Endothelial cell of umbilical vein (primary cell): Measurements from ENCODE around the gene FBN2. TPM values are rescaled to one million over a fixed set of nuclear protein-coding genes. Genes with fewer than 3 reads are reported as not detected.

ENCODE experiments used
- BruUV-seq: library from RNA; stranded (reverse); fragments of 400-500 nt; replicated peaks from 2 replicates; lab custom pipeline; 2021; lab: Mats Ljungman, UMichigan
- CTCF ChIA-PET: fragments of 300-600, 350-600 bp; sonication (Branson Sonifier 250); formaldehyde crosslinking; loops from one replicate; lab custom pipeline; 2021; ENCODE audit warnings: antibody characterized with exemption, inconsistent platforms; lab: Charles Lee
- POLR2A ChIA-PET: fragments of 300-600, 350-600 bp; sonication (Branson Sonifier 250); formaldehyde crosslinking; loops from one replicate; lab custom pipeline; 2021; ENCODE audit warnings: antibody characterized with exemption, inconsistent platforms; lab: Charles Lee
- DNase-seq: peaks from one replicate; pipeline ENCODE4 v3.0.0-alpha.2; 2011; ENCODE audit warnings: low read depth, low spot score
- FAIRE-seq: peaks from 2 replicates; lab custom pipeline; 2011; peaks lifted over from hg19 to GRCh38; lab: Jason Lieb, UNC
- H2AFZ ChIP-seq: 2 replicates; pipeline ENCODE4 v1.6.0; 2012; ENCODE audit warnings: low read depth, low read length, control low read depth, inconsistent platforms
- H3K27ac ChIP-seq: 2 replicates; pipeline ENCODE4 v1.5.1; 2011; ENCODE audit warnings: low read depth, mild to moderate bottlenecking, control low read depth, low read length, moderate library complexity; ENCODE audit not compliant: insufficient read depth
- H3K27me3 ChIP-seq, 2 experiments: 2 replicates each; pipeline versions ENCODE4 v1.6.0 to v1.6.1; 2011; ENCODE audit warnings: low read length in 2 of 2, mixed read lengths in 1 of 2; ENCODE audit not compliant: control insufficient read depth in 2 of 2, insufficient read depth in 2 of 2
- H3K36me3 ChIP-seq, 2 experiments: 2 replicates in 1 of 2; 3 replicates in 1 of 2; pipeline ENCODE4 v1.5.1; 2011; ENCODE audit warnings: low read length in 2 of 2, mild to moderate bottlenecking in 1 of 2, moderate library complexity in 1 of 2; ENCODE audit not compliant: control insufficient read depth in 2 of 2, insufficient read depth in 2 of 2; ENCODE audit errors: extremely low read depth in 1 of 2
- H3K4me1 ChIP-seq: 3 replicates; pipeline ENCODE4 v1.5.1; 2011; ENCODE audit warnings: mild to moderate bottlenecking, low read length; ENCODE audit not compliant: control insufficient read depth, insufficient read depth; ENCODE audit errors: extremely low read depth
- H3K4me2 ChIP-seq: 2 replicates; pipeline ENCODE4 v1.6.1; 2011; ENCODE audit warnings: low read length, control low read depth, mixed read lengths; ENCODE audit not compliant: insufficient read depth
- H3K4me3 ChIP-seq, 3 experiments: fragments of 200-600 bp in 1 of 3; sonication (generic), shearing (Covaris generic) in 1 of 3; replicated peaks in 1 of 3; 2 replicates each; pipeline ENCODE4 v1.5.1; 2011 to 2016; ENCODE audit warnings: control low read depth in 3 of 3, low read length in 3 of 3, mild to moderate bottlenecking in 2 of 3, inconsistent platforms in 1 of 3, low read depth in 1 of 3, moderate library complexity in 1 of 3; ENCODE audit not compliant: insufficient read depth in 1 of 3
- H3K79me2 ChIP-seq: 2 replicates; pipeline ENCODE4 v1.6.0; 2012; ENCODE audit warnings: low read length, inconsistent platforms; ENCODE audit not compliant: control insufficient read depth, insufficient read depth
- H3K9ac ChIP-seq: replicated peaks from 2 replicates; pipeline ENCODE3; 2011; ENCODE audit warnings: low read length, control low read depth; ENCODE audit not compliant: insufficient read depth; ENCODE audit errors: extremely low read depth
- H3K9me1 ChIP-seq: replicated peaks from 3 replicates; pipeline ENCODE4 v1.6.0; 2011; ENCODE audit warnings: mild to moderate bottlenecking, low read length; ENCODE audit not compliant: control insufficient read depth, insufficient read depth; ENCODE audit errors: extremely low read depth
- H3K9me3 ChIP-seq: replicated peaks from 2 replicates; pipeline ENCODE4 v1.5.1; 2012; ENCODE audit warnings: low read length, inconsistent platforms; ENCODE audit not compliant: control insufficient read depth, insufficient read depth
- H4K20me1 ChIP-seq: replicated peaks from 2 replicates; pipeline ENCODE3; 2011; ENCODE audit warnings: mild to moderate bottlenecking, low read length; ENCODE audit not compliant: control insufficient read depth, insufficient read depth; ENCODE audit errors: extremely low read depth
- EZH2 ChIP-seq: IDR thresholded peaks from 2 replicates; pipeline ENCODE4 v1.6.1; 2012; ENCODE audit warnings: borderline replicate concordance, low read depth, mild to moderate bottlenecking, moderate library complexity, low read length, inconsistent platforms; ENCODE audit not compliant: severe bottlenecking
- FOS ChIP-seq: IDR thresholded peaks from 2 replicates; pipeline ENCODE4 v1.6.1; 2011; ENCODE audit warnings: mild to moderate bottlenecking, low read length, moderate library complexity, borderline replicate concordance; ENCODE audit not compliant: insufficient read depth
- GATA2 ChIP-seq: IDR thresholded peaks from 2 replicates; pipeline ENCODE4 v1.7.0; 2011; ENCODE audit warnings: low read depth, mild to moderate bottlenecking, moderate library complexity, mixed read lengths, low read length; ENCODE audit not compliant: insufficient read length, insufficient read depth
- JUN ChIP-seq: IDR thresholded peaks from 2 replicates; pipeline ENCODE4 v1.6.1; 2011; ENCODE audit warnings: borderline replicate concordance, low read depth; ENCODE audit not compliant: insufficient read length, insufficient read depth
- MAX ChIP-seq: IDR thresholded peaks from 2 replicates; pipeline ENCODE4 v1.6.1; 2011; ENCODE audit not compliant: insufficient read depth, insufficient read length
- MYC ChIP-seq: IDR thresholded peaks from one replicate; pipeline ENCODE4 v1.6.1; 2011; ENCODE audit warnings: mild to moderate bottlenecking, low read depth, low read length
- POLR2A ChIP-seq: IDR thresholded peaks from 2 replicates; pipeline ENCODE4 v1.6.1; 2012; ENCODE audit warnings: low read depth, mild to moderate bottlenecking, control low read depth, low read length
- POLR2AphosphoS5 ChIP-seq: IDR thresholded peaks from 2 replicates; pipeline ENCODE4 v1.6.1; 2012; ENCODE audit warnings: low read depth, mild to moderate bottlenecking, control low read depth, low read length, moderate library complexity; ENCODE audit not compliant: insufficient read depth
- dilution Hi-C: fragments of 300-500 bp; cut with MboI; formaldehyde crosslinking; loops from one replicate; pipeline ENCODE4 v1.15.0; 2019; ENCODE audit warnings: low sequenced_read_pairs; ENCODE audit not compliant: extremely low pct_ligation_motif_present
- intact Hi-C: fragments of 100-400 bp; cut with micrococcal nuclease; formaldehyde crosslinking; loops from one replicate; pipeline ENCODE4 v1.10.0; 2022
- polyA plus RNA-seq, 4 experiments: library from polyadenylated mRNA; depleted of rRNA in 3 of 4; stranded (reverse) in 3 of 4; unstranded in 1 of 4; fragments of >200 nt; gene quantifications; 2 replicates each; pipeline versions ENCODE4 v1.2.1 to v1.2.3, GENCODE V29; 2011 to 2012; ENCODE audit warnings: missing spikeins in 1 of 4
- total RNA-seq: library from RNA; stranded (reverse); gene quantifications from 2 replicates; pipeline ENCODE4 v1.2.3, GENCODE V29; 2021
- TF ChIP-seq, protein P1 (sequence below), 2 donors: IDR thresholded peaks; 1 replicate in 1 of 2; 2 replicates in 1 of 2; pipeline ENCODE4 v1.5.1; 2011; ENCODE audit warnings: low read length in 2 of 2, mild to moderate bottlenecking in 2 of 2, moderate library complexity in 2 of 2, control low read depth in 1 of 2, inconsistent platforms in 1 of 2, low read depth in 1 of 2; ENCODE audit not compliant: insufficient read depth in 1 of 2; ENCODE audit errors: extremely low read depth in 1 of 2

FBN2 gene
- total and polyA plus RNA-seq, 2 donors (not counting 3 experiments of a cell fraction or from before 2014, with no cell fraction given) = 21.8 to 57.4 TPM

GRCh38 chr5:128403333-128403732 lies 134.7 kb downstream of the FBN2 start:
- Histone ChIP-seq H3K36me3 (no peaks in the 10 kb centered on the region), H3K4me2 (no peak overlapping the region), H3K4me3 (no peak overlapping the region), H3K9me3 (no peaks in the 10 kb centered on the region), H3K4me1 (peaks cover 5% of the 10 kb centered on the region), H3K9ac (no peak overlapping the region), H4K20me1 (no peaks in the 10 kb centered on the region), H3K9me1 (no peaks in the 10 kb centered on the region), H2AFZ (no peak overlapping the region), H3K27me3 (no peaks in the 10 kb centered on the region), H3K27ac (no peak overlapping the region), H3K79me2 (no peaks in the 10 kb centered on the region)
- DNase-seq = peak; percentile 79
- CTCF ChIA-PET = no interaction called here
- no peak for TF ChIP-seq EZH2
- no peak for TF ChIP-seq FOS
- TF ChIP-seq POLR2AphosphoS5 = no peak
- no peak for TF ChIP-seq MYC
- TF ChIP-seq JUN = no peak
- TF ChIP-seq GATA2 = no peak
- TF ChIP-seq POLR2A = no peak
- TF ChIP-seq, protein P1, sequence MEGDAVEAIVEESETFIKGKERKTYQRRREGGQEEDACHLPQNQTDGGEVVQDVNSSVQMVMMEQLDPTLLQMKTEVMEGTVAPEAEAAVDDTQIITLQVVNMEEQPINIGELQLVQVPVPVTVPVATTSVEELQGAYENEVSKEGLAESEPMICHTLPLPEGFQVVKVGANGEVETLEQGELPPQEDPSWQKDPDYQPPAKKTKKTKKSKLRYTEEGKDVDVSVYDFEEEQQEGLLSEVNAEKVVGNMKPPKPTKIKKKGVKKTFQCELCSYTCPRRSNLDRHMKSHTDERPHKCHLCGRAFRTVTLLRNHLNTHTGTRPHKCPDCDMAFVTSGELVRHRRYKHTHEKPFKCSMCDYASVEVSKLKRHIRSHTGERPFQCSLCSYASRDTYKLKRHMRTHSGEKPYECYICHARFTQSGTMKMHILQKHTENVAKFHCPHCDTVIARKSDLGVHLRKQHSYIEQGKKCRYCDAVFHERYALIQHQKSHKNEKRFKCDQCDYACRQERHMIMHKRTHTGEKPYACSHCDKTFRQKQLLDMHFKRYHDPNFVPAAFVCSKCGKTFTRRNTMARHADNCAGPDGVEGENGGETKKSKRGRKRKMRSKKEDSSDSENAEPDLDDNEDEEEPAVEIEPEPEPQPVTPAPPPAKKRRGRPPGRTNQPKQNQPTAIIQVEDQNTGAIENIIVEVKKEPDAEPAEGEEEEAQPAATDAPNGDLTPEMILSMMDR (IDR thresholded peaks at IDR 0.05; ENCODE audit: extremely low read depth in 1 of 2, insufficient read depth in 1 of 2, low read depth in 1 of 2, low read length in 2 of 2) = no peak
- no peak for TF ChIP-seq MAX
- dilution Hi-C loops = no loop called here
- no peak for FAIRE-seq
- POLR2A ChIA-PET = no interaction called here
- no TSS peak for BruUV-seq
- intact Hi-C loops = no loop called here
